A673 (cell line): Measurements from ENCODE around the gene TANC1.

ENCODE experiments used
- CTCF ChIP-seq: fragments of 300-800, 200-600 bp; sonication (generic); conservative IDR thresholded peaks from 2 replicates; pipeline ENCODE4 v1.5.1; 2017; ENCODE audit warnings: low read depth, mild to moderate bottlenecking, antibody characterized with exemption, low read length, moderate library complexity, mixed read lengths
- EZH2 ChIP-seq: fragments of 200-600 bp; sonication (generic); IDR thresholded peaks from 2 replicates; pipeline ENCODE4 v1.6.1; 2017; ENCODE audit warnings: borderline replicate concordance, low read depth, mild to moderate bottlenecking, mixed read lengths, antibody characterized with exemption, low read length; ENCODE audit not compliant: poor library complexity, severe bottlenecking

GRCh38 chr2:159179696-159180095 is 211.3 kb downstream of the TANC1 start:
- TF ChIP-seq CTCF (no peak), EZH2 (no peak)
